K562 (cell line): ENCODE results near the gene FGF22. TPM values are rescaled to one million over a fixed set of nuclear protein-coding genes. Genes with fewer than 3 reads are reported as not detected.

Experiments used
- BHLHE40 ChIP-seq: IDR thresholded peaks from 2 replicates; pipeline ENCODE4 v1.6.1; 2011; ENCODE audit warnings: low read length, improper control_type of control experiment
- BRD9 ChIP-seq: fragments of 450-650 bp; IDR thresholded peaks from 2 replicates; pipeline ENCODE4 v1.6.1; 2018; ENCODE audit warnings: low read depth; ENCODE audit not compliant: partially characterized antibody
- CSDE1 ChIP-seq, 2 experiments: fragments of 450-650 bp; IDR thresholded peaks; 2 replicates each; pipeline ENCODE4 v1.6.1; 2016; ENCODE audit warnings: mild to moderate bottlenecking in 1 of 2
- HNRNPLL ChIP-seq: fragments of 200-400 bp; formaldehyde crosslinking; IDR thresholded peaks from 2 replicates; pipeline ENCODE4 v1.6.1; 2017; ENCODE audit warnings: low read length, low read depth, mild to moderate bottlenecking; ENCODE audit not compliant: poor library complexity, severe bottlenecking
- NELFE ChIP-seq: IDR thresholded peaks from 2 replicates; pipeline ENCODE4 v1.6.1; 2011; ENCODE audit warnings: mild to moderate bottlenecking; ENCODE audit not compliant: insufficient read depth, insufficient read length
- NFXL1 ChIP-seq: fragments of 450-650 bp; formaldehyde crosslinking; IDR thresholded peaks from 2 replicates; pipeline ENCODE4 v1.4.0; 2021; ENCODE audit warnings: mild to moderate bottlenecking
- PREB ChIP-seq: sonication (generic); formaldehyde crosslinking; IDR thresholded peaks from 2 replicates; pipeline ENCODE4 v1.8.1; 2023; ENCODE audit warnings: mild to moderate bottlenecking, missing genetic modification reagents
- RERE ChIP-seq: sonication (generic); formaldehyde crosslinking; IDR thresholded peaks from 2 replicates; pipeline ENCODE4 v1.8.0; 2023; ENCODE audit warnings: missing genetic modification reagents, mild to moderate bottlenecking, borderline replicate concordance
- RNF2 ChIP-seq: sonication (generic); IDR thresholded peaks from 2 replicates; pipeline ENCODE4 v1.6.1; 2016
- TARDBP ChIP-seq: fragments of 450-650 bp; IDR thresholded peaks from 2 replicates; pipeline ENCODE4 v1.6.1; 2016
- ZBTB40 ChIP-seq, 2 experiments: fragments of 450-650 bp in 1 of 2; sonication (generic) in 1 of 2; formaldehyde crosslinking in 1 of 2; IDR thresholded peaks; 2 replicates each; pipeline versions ENCODE4 v1.7.1 to v1.9.0; 2016 to 2022; ENCODE audit warnings: inconsistent platforms in 1 of 2, mild to moderate bottlenecking in 1 of 2, missing genetic modification reagents in 1 of 2
- ZNF274 ChIP-seq: IDR thresholded peaks from 2 replicates; pipeline ENCODE4 v1.6.1; 2011; ENCODE audit warnings: low read depth, mild to moderate bottlenecking, low read length, moderate library complexity, borderline replicate concordance
- polyA plus RNA-seq, 8 experiments: library from polyadenylated mRNA; depleted of rRNA in 4 of 8; stranded (reverse) in 5 of 8; unstranded in 3 of 8; fragments of >200 nt; fragmentation: Nextera tagmentation in 2 of 8; fragmentation: Illumina TruSeq in 1 of 8; extraction: Ambion mirVana in 2 of 8; extraction: Trizol in 1 of 8; gene quantifications; 2 replicates each; pipeline versions ENCODE4 v1.2.1 to v1.2.3, GENCODE V29; 2011 to 2014; ENCODE audit warnings: inconsistent platforms in 1 of 8, missing spikeins in 1 of 8
- total RNA-seq, 7 experiments: library from RNA; depleted of rRNA in 6 of 7; stranded (reverse); fragments of >200 nt in 6 of 7; fragmentation: Illumina TruSeq in 2 of 7; extraction: Trizol in 2 of 7; gene quantifications; 2 replicates each; pipeline versions ENCODE4 v1.2.1 to v1.2.3, GENCODE V29; 2011 to 2021; ENCODE audit warnings: low replicate concordance in 1 of 7

Gene FGF22
- total and polyA plus RNA-seq, 9 of the 15 experiments (the other 6 are each of a cell fraction or from before 2014, with no cell fraction given), result 0.14 to 2.2 (median 0.86) TPM; not detected in 4

GRCh38 chr19:610801-611480 is 28.7 kb upstream of the FGF22 start (continued):
- TF ChIP-seq RERE (CRISPR knock-in tag), result no peak
- TF ChIP-seq BHLHE40, result no peak
- no peak for TF ChIP-seq TARDBP
- no peak for TF ChIP-seq CSDE1 (IDR thresholded peaks at IDR 0.05)
- peak; percentile 84; the same call in 1 of the 2 replicates for TF ChIP-seq RNF2
- no peak for TF ChIP-seq NELFE
- no peak for TF ChIP-seq BRD9
- TF ChIP-seq NFXL1 (CRISPR knock-in tag), result no peak
- TF ChIP-seq PREB (CRISPR knock-in tag), result no peak
- TF ChIP-seq HNRNPLL, result peak; percentile 17
- TF ChIP-seq ZNF274, result no peak
- peak; percentile 89 for TF ChIP-seq ZBTB40 (IDR thresholded peaks at IDR 0.05)
- TF ChIP-seq ZBTB40 (CRISPR knock-in tag; IDR thresholded peaks at IDR 0.05), result no peak
